ENCODE results near the gene UNC5CL. TPM values are rescaled to one million over a fixed set of nuclear protein-coding genes. Genes with fewer than 3 reads are reported as not detected.

The UNC5CL gene
- total and polyA plus RNA-seq, 2 donors (not counting 1 experiment from before 2014, with no cell fraction given): 4.5 to 4.7 TPM

DNA sequence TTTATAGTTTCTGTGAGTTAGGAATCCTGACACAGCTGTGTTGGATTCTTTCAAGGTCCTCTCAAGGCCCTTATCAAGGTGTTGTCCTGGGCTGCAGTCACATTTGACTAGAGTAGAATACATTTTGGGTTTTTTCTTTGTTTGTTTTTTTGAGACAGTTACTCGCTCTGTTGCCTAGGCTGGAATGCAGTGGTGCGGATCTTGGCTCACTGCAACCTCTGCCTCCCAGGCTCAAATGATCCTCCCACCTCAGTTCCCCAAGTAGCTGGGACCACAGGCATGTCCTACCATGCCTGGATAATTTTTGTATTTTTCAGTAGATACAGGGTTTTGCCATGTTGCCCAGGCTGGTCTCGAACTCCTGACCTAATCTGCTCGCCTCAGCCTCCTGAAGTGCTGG lies 49.4 kb upstream of the UNC5CL start:
- no peak overlapping the region for H3K4me3 Mint-ChIP-seq
- H3K4me1 ChIP-seq (ENCODE audit: control insufficient read depth in 2 of 2, insufficient read depth in 2 of 2, low read length in 2 of 2): no peaks in the 10 kb centered on the region
- no peak overlapping the region for H3K9ac ChIP-seq (ENCODE audit: low read length)
- no peaks in the 10 kb centered on the region for H3K27me3 ChIP-seq (replicated peaks in 1 of 4; ENCODE audit: control extremely low read depth in 1 of 4, control insufficient read depth in 3 of 4, insufficient read depth in 4 of 4, low read length in 3 of 4)
- peaks cover 18% of the 10 kb centered on the region for H4K20me1 ChIP-seq (ENCODE audit: control insufficient read depth, insufficient read depth, low read length, poor library complexity, severe bottlenecking)
- no peaks in the 10 kb centered on the region for H3K9me3 Mint-ChIP-seq (ENCODE audit: insufficient read depth)
- H3K4me3 ChIP-seq (ENCODE audit: control extremely low read depth in 1 of 5, extremely low read depth in 1 of 5, insufficient read depth in 1 of 5, low read depth in 2 of 5, low read length in 4 of 5): no peak overlapping the region
- ChIA-PET POLR2A (no interaction called here), CTCF (interaction anchor here (0.7 kb wide), 1 partner anchor 34 kb away, joined by 3 read pairs; no protein-coding TSS in a partner anchor)
- DNase-seq: no peak
- H3K9me3 ChIP-seq (ENCODE audit: control extremely low read depth in 1 of 3, control insufficient read depth in 2 of 3, insufficient read depth in 1 of 3, low read length in 2 of 3): no peaks in the 10 kb centered on the region
- H3K4me1 Mint-ChIP-seq: peaks cover 4% of the 10 kb centered on the region
- peaks cover 15% of the 10 kb centered on the region for H3K79me2 ChIP-seq (ENCODE audit: control insufficient read depth, insufficient read depth, low read length)
- H3K27me3 Mint-ChIP-seq: no peaks in the 10 kb centered on the region
- ATAC-seq (ENCODE audit: low read depth): no peak
- H3K36me3 ChIP-seq (replicated peaks in 1 of 2; ENCODE audit: control extremely low read depth in 1 of 2, control insufficient read depth in 1 of 2, extremely low read depth in 1 of 2, insufficient read depth in 2 of 2, low read length in 1 of 2): peaks cover 12 to 83% of the 10 kb centered on the region in 2 experiments
- H2AFZ ChIP-seq (ENCODE audit: insufficient read depth, low read depth, low read length, poor library complexity, severe bottlenecking): no peak overlapping the region
- TF ChIP-seq EZH2 (IDR thresholded peaks at IDR 0.05; ENCODE audit: borderline replicate concordance, insufficient read depth, low read depth, low read length, poor library complexity, severe bottlenecking): no peak
- TF ChIP-seq, protein P1, sequence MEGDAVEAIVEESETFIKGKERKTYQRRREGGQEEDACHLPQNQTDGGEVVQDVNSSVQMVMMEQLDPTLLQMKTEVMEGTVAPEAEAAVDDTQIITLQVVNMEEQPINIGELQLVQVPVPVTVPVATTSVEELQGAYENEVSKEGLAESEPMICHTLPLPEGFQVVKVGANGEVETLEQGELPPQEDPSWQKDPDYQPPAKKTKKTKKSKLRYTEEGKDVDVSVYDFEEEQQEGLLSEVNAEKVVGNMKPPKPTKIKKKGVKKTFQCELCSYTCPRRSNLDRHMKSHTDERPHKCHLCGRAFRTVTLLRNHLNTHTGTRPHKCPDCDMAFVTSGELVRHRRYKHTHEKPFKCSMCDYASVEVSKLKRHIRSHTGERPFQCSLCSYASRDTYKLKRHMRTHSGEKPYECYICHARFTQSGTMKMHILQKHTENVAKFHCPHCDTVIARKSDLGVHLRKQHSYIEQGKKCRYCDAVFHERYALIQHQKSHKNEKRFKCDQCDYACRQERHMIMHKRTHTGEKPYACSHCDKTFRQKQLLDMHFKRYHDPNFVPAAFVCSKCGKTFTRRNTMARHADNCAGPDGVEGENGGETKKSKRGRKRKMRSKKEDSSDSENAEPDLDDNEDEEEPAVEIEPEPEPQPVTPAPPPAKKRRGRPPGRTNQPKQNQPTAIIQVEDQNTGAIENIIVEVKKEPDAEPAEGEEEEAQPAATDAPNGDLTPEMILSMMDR (IDR thresholded peaks at IDR 0.05): no peak
- intact Hi-C loops (cut with micrococcal nuclease): no loop called here
- WGBS (ENCODE audit: insufficient coverage): no CpG with 5 or more reads among the region's 4 CpGs
- no peak overlapping the region for H3K27ac Mint-ChIP-seq
- H3K27ac ChIP-seq (ENCODE audit: low read length in 2 of 2): no peak overlapping the region
- H3K4me2 ChIP-seq (replicated peaks; ENCODE audit: low read depth, low read length, poor library complexity, severe bottlenecking): no peak overlapping the region

DNA sequence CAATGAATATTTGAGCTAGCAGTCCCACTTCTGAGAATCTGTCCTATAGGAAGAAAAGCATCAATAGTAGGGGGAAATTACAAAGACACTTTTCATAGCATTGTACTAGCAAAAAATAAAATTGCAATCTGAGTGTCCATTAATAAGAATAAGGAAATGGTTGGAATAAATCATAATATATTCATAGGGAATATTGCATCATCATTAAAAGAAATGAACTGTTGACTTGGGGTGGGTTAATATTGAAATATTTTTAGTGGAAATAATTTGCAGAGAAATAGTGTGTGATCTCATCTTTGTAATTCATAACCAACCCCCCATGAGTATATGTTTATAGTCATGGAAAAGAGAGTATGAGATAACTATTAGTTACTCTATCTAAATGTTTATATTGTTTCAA lies 46.2 kb upstream of the UNC5CL start:
- no peak for DNase-seq
- Histone ChIP-seq H3K27ac (ENCODE audit: low read length in 2 of 2) (no peak overlapping the region), H3K9ac (ENCODE audit: low read length) (no peak overlapping the region), H3K4me2 (replicated peaks; ENCODE audit: low read depth, low read length, poor library complexity, severe bottlenecking) (no peak overlapping the region), H3K9me3 (ENCODE audit: control extremely low read depth in 1 of 3, control insufficient read depth in 2 of 3, insufficient read depth in 1 of 3, low read length in 2 of 3) (no peaks in the 10 kb centered on the region), H3K79me2 (ENCODE audit: control insufficient read depth, insufficient read depth, low read length) (peaks cover 41% of the 10 kb centered on the region), H3K27me3 (replicated peaks in 1 of 4; ENCODE audit: control extremely low read depth in 1 of 4, control insufficient read depth in 3 of 4, insufficient read depth in 4 of 4, low read length in 3 of 4) (no peaks in the 10 kb centered on the region), H3K4me1 (ENCODE audit: control insufficient read depth in 2 of 2, insufficient read depth in 2 of 2, low read length in 2 of 2) (peaks cover 7% of the 10 kb centered on the region in 2 donors), H3K36me3 (replicated peaks in 1 of 2; ENCODE audit: control extremely low read depth in 1 of 2, control insufficient read depth in 1 of 2, extremely low read depth in 1 of 2, insufficient read depth in 2 of 2, low read length in 1 of 2) (peaks cover 12 to 74% of the 10 kb centered on the region in 2 experiments), H2AFZ (ENCODE audit: insufficient read depth, low read depth, low read length, poor library complexity, severe bottlenecking) (no peak overlapping the region), H4K20me1 (ENCODE audit: control insufficient read depth, insufficient read depth, low read length, poor library complexity, severe bottlenecking) (peaks cover 18% of the 10 kb centered on the region), H3K4me3 (ENCODE audit: control extremely low read depth in 1 of 5, extremely low read depth in 1 of 5, insufficient read depth in 1 of 5, low read depth in 2 of 5, low read length in 4 of 5) (no peak overlapping the region)
- POLR2A ChIA-PET: no interaction called here
- H3K9me3 Mint-ChIP-seq (ENCODE audit: insufficient read depth): no peaks in the 10 kb centered on the region
- peaks cover 21% of the 10 kb centered on the region for H3K4me1 Mint-ChIP-seq
- TF ChIP-seq EZH2 (IDR thresholded peaks at IDR 0.05; ENCODE audit: borderline replicate concordance, insufficient read depth, low read depth, low read length, poor library complexity, severe bottlenecking): no peak
- TF ChIP-seq, protein P1 (IDR thresholded peaks at IDR 0.05): no peak
- H3K27me3 Mint-ChIP-seq: no peaks in the 10 kb centered on the region
- intact Hi-C loops (cut with micrococcal nuclease): no loop called here
- CTCF ChIA-PET: no interaction called here
- no peak overlapping the region for H3K27ac Mint-ChIP-seq
- no peak for ATAC-seq (ENCODE audit: low read depth)
- H3K4me3 Mint-ChIP-seq: no peak overlapping the region
